Adipocyte (in vitro differentiated cells): ENCODE measurements around the gene THAP6.
"Not testable (repeated sequence)": the region's sequence is repeated elsewhere in the genome, so short reads cannot be mapped to it uniquely, and the experiment has no call there.

ENCODE experiments used
- DNase-seq: peaks from one replicate; pipeline ENCODE4 v3.0.0-alpha.2; 2015; ENCODE audit warnings: low read depth
- H3K27me3 ChIP-seq: replicated peaks from 2 replicates; pipeline ENCODE4 v1.7.0; 2013; ENCODE audit warnings: mild to moderate bottlenecking, low read length, moderate library complexity; ENCODE audit not compliant: control insufficient read depth, insufficient read depth
- H3K36me3 ChIP-seq: 2 replicates; pipeline ENCODE4 v1.7.0; 2013; ENCODE audit warnings: low read length, mild to moderate bottlenecking, moderate library complexity; ENCODE audit not compliant: control insufficient read depth, insufficient read depth, severe bottlenecking
- H3K4me1 ChIP-seq: 2 replicates; pipeline ENCODE4 v1.7.0; 2013; ENCODE audit warnings: mild to moderate bottlenecking, low read length, moderate library complexity; ENCODE audit not compliant: control insufficient read depth, insufficient read depth
- H3K4me3 ChIP-seq: 2 replicates; pipeline ENCODE4 v1.7.0; 2013; ENCODE audit warnings: mild to moderate bottlenecking, low read length, moderate library complexity
- H3K9ac ChIP-seq: 2 replicates; pipeline ENCODE4 v1.7.0; 2013; ENCODE audit warnings: mild to moderate bottlenecking, low read length, moderate library complexity
- H3K9me3 ChIP-seq: 2 replicates; pipeline ENCODE4 v1.7.0; 2013; ENCODE audit warnings: mild to moderate bottlenecking, low read length, moderate library complexity; ENCODE audit not compliant: control insufficient read depth

The THAP6 gene

DNA sequence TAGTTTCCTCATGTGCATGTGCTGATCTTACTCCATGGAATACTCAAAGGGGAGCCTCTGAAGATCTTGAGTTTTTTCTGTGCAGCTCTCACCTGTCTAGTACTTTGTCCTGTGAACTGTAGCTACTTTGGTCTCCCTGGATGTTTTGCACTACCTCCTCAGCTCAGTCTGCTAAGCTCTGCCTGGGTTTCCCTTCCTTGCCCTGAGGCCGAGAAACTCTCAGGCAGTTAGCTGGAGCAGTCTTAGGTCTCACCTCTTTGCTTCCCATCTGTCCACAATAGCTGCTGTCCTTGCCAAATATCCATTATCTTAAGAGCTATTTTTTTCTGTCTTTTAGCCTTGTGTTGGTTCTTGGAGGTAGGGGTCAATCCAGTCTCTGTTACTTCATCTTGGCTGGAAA lies 11.6 kb downstream of the THAP6 start:
- Histone ChIP-seq H3K36me3 (peaks cover 80% of the 10 kb centered on the region), H3K27me3 (no peaks in the 10 kb centered on the region), H3K4me3 (no peak overlapping the region), H3K9ac (no peak overlapping the region), H3K4me1 (no peaks in the 10 kb centered on the region), H3K9me3 (no peaks in the 10 kb centered on the region)
- DNase-seq = no peak

DNA sequence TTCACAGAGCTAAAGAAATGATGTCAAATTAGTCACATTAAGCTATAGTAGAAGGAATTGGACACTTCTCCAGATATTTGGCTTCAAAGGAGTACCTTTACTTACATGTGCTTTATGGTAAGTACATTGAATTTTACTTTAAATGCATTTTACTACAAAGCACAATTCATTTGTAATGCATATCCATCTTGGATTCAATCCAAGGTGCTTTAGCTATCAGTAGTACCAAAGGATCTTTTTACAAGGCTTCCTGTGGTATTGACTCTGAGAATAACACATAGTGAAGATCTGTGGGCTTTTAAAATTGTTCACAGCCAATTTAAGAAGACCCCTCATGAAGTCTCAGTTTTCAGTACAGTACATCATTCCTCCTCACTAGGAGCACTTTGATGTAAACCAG lies 13.2 kb downstream of the THAP6 start:
- no peak for DNase-seq
- no peaks in the 10 kb centered on the region for H3K4me1 ChIP-seq
- no peak overlapping the region for H3K9ac ChIP-seq
- peaks cover 4% of the 10 kb centered on the region for H3K9me3 ChIP-seq
- H3K36me3 ChIP-seq = peaks cover 84% of the 10 kb centered on the region
- no peak overlapping the region for H3K4me3 ChIP-seq
- no peaks in the 10 kb centered on the region for H3K27me3 ChIP-seq

DNA sequence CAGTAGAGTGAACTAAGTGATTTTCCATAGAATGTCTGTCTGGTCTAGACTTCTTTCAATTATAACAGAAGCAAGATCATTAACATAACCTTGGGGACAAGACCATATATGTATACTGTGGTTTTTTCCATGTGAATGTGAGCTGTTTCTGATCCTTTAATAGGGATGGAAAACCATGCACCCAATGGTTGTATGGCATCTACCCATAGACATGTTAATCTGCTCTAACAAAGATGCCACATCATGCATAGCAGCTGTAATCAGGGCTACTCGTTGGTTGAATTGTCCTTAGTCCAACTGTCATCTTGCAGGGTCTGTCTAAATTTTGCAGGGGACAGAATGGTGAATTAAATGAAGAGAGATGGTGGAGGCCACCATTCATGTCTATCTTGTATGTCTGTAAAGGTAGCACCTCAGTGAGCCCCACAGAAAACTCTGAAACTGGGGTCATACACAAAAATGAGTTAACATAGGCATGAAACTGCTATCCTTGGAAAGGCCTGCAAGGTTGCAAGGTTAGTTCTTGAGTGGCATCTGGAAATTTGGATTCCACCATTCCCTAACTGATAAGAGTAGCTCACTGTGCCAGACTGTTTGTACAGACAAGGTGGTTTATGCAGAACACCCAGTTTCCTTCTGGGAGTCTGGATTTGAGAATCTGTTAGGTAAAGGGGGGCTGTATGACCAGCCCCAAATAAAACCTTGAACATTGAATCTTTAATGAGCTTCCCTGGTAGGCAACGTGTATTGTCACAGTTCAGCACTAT lies 16.5 kb downstream of the THAP6 start:
- Histone ChIP-seq H3K27me3 (no peaks in the 10 kb centered on the region), H3K4me3 (no peak overlapping the region), H3K9me3 (peaks cover 4% of the 10 kb centered on the region), H3K36me3 (peaks cover 70% of the 10 kb centered on the region), H3K9ac (no peak overlapping the region), H3K4me1 (no peaks in the 10 kb centered on the region)
- no peak for DNase-seq

DNA sequence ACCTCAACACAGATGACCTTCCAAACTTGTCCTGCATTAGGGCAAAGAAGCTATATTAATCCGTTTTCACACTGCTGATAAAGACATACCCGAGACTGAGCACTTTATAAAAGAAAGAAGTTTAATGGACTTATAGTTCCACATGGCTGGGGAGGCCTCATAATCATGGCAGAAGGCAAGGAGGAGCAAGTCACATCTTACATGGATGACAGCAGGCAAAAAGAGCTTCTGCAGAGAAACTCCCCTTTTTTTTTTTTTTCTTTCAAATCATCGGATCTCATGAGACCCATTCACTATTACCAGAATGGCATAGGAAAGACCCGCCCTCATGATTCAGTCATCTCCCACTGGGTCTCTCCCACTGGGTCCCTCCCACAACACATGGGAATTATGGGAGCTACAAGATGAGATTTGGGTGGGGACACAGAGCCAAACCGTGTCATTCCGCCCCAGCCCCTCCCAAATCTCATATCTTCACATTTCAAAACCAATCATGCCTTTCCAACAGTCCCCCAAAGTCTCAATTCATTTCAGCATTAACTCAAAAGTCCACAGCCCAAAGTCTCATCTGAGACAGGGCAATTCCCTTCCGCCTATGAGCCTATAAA lies 17.4 kb downstream of the THAP6 start:
- not testable (repeated sequence) for H3K4me3 ChIP-seq, H3K27me3 ChIP-seq, H3K9ac ChIP-seq, DNase-seq, H3K9me3 ChIP-seq, H3K4me1 ChIP-seq
- H3K36me3 ChIP-seq = peaks cover 60% of the 10 kb centered on the region

DNA sequence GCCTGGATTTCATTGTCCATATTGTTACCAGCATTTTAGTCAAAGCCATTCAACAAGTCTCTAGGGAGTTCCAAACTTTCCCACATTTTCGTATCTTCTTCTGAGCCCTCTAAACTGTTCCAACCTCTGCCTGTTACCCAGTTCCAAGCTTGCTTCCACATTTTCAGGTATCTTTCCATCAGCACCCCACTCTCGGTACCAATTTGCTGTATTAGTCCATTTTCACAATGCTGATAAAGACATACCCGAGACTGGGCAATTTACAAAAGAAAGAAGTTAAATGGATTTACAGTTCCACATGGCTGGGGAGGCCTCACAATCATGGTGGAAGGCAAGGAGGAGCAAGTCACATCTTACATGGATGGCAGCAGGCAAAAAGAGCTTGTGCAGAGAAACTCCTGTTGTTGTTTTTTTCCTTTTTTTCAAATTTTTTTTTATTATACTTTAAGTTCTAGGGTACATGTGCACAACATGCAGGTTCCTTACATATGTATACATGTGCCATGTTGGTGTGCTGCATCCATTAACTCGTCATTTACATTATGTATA lies 19.1 kb downstream of the THAP6 start:
- not testable (repeated sequence) for H3K9me3 ChIP-seq, H3K27me3 ChIP-seq, DNase-seq, H3K4me3 ChIP-seq, H3K9ac ChIP-seq, H3K4me1 ChIP-seq
- peaks cover 43% of the 10 kb centered on the region for H3K36me3 ChIP-seq

DNA sequence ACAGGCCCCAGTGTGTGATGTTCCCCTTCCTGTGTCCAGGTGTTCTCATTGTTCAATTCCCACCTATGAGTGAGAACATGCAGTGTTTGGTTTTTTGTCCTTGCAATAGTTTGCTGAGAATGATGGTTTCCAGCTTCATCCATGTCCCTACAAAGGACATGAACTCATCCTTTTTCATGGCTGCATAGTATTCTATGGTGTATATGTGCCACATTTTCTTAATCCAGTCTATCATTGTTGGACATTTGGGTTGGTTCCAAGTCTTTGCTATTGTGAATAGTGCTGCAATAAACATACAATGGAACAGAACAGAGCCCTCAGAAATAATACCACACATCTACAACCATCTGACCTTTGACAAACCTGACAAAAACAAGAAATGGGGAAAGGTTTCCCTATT lies 19.7 kb downstream of the THAP6 start:
- H3K9ac ChIP-seq, H3K4me3 ChIP-seq, DNase-seq, H3K9me3 ChIP-seq, H3K27me3 ChIP-seq, H3K4me1 ChIP-seq: not testable (repeated sequence)
- peaks cover 43% of the 10 kb centered on the region for H3K36me3 ChIP-seq

DNA sequence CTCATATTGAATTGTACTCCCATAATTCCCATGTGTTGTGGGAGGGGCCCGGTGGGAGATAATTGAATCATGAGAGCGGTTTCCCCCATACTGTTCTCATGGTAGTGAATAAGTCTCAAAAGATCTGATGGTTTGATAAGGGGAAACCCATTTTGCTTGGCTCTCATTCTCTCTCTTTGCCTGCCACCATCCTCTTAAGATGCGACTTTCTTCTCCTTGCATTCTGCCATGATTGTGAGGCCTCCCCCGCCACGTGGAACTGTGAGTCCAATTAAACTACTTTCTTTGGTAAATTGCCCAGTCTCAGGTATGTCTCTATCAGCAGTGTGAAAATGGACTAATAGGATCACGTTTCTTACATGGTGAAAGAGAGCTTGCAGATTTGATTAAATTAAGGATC lies 23.0 kb downstream of the THAP6 start:
- DNase-seq, H3K4me1 ChIP-seq, H3K9ac ChIP-seq, H3K4me3 ChIP-seq, H3K27me3 ChIP-seq, H3K9me3 ChIP-seq: not testable (repeated sequence)
- peaks cover 25% of the 10 kb centered on the region for H3K36me3 ChIP-seq

DNA sequence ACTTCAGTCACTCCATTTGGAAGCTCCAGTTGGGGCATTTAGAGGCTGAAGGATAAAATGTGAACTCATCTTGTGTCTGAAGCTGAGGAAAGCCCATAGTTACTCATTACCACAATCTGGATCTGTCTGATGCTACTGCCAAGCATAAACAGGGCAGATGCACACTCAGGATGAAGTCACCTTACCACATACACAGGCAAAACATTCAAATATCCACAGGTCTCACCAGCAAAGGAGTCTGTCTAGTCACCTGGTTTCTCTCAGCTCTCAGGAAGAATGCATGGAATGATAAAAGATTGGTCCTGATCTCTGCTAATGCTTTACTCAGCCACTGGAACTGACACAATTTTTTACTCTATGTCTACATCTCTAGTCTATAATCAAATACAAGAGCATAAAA lies 28.6 kb downstream of the THAP6 start:
- H3K27me3 ChIP-seq = no peaks in the 10 kb centered on the region
- H3K9me3 ChIP-seq = no peaks in the 10 kb centered on the region
- peak; percentile 12 for DNase-seq
- H3K36me3 ChIP-seq = peaks cover 18% of the 10 kb centered on the region
- H3K4me1 ChIP-seq = no peaks in the 10 kb centered on the region
- no peak overlapping the region for H3K9ac ChIP-seq
- H3K4me3 ChIP-seq = no peak overlapping the region

DNA sequence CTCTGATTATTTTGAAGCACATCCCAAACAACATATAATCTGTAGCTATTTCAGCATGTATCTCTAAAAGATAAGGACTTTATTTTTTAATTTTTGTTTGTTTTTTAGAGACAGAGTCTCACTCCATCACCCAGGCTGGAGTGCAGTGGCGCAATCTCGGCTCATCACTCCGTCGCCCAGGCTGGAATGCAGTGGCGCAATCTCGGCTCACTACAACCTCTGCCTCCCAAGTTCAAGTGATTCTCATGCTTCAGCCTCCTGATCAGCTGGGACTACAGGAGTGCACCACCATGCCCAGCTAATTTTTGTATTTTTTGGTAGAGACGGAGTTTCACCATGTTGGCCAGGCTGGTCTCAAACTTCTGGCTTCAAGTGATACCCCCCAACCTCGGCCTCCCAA lies 29.9 kb downstream of the THAP6 start:
- H3K4me1 ChIP-seq, H3K9me3 ChIP-seq, H3K4me3 ChIP-seq, H3K27me3 ChIP-seq, DNase-seq, H3K9ac ChIP-seq: not testable (repeated sequence)
- peaks cover 11% of the 10 kb centered on the region for H3K36me3 ChIP-seq

DNA sequence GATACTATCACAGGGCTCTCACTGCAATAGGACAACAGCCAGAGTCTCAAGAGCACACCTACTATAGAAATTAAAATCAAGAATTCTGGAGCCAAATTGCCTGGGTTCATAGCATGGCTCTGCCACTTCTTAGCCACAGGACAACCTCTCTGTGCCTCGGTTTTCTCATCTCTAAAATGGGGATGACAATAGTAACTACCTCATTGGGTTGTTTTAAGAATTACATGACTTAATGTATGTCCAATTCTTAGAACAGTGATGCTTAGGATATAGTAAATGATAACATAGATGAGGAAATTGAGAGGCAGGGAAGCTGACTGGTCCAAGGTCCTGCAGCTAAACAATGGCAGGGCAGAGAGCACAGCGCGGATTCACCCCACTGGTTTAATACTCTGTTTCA lies 30.6 kb downstream of the THAP6 start:
- no peaks in the 10 kb centered on the region for H3K9me3 ChIP-seq

DNA sequence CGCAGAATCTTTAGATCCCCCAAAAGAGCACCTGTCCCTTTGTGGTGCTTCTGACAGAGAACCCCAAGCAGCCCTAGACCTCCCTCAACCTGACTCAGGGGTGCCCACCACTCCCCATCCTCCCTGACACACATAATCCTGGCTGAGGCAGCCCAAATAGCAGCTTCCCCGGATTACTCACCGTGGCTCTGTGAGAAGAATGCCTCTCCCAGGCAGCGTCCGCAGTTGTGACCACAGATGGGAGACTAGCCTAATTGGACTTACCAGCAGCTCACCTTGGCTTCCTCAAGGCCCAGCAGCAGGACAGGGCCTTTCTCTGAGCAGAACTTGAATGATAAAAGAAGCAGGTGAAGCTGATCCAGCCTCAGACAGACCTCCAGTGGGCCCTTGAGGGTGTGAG lies 31.3 kb downstream of the THAP6 start:
- Histone ChIP-seq H3K4me1 (no peaks in the 10 kb centered on the region), H3K9me3 (no peaks in the 10 kb centered on the region), H3K27me3 (no peaks in the 10 kb centered on the region), H3K36me3 (peaks cover 4% of the 10 kb centered on the region), H3K9ac (no peak overlapping the region), H3K4me3 (no peak overlapping the region)
- DNase-seq = peak; percentile 10

More for the DNA sequence above, 30.6 kb downstream of the THAP6 start:
- Histone ChIP-seq H3K4me3 (no peak overlapping the region), H3K4me1 (no peaks in the 10 kb centered on the region), H3K36me3 (peaks cover 5% of the 10 kb centered on the region), H3K9ac (no peak overlapping the region), H3K27me3 (no peaks in the 10 kb centered on the region)
- DNase-seq = no peak
